Stimulated activated CD4-positive, alpha-beta T cell treated with anti-CD3 and anti-CD28 coated beads, Interleukin-1b, Interleukin-23, amount 100 ng/mL, for 1 hour (primary cell): ENCODE measurements around the gene DHRS13.

Experiments used
- DNase-seq, 2 donors: peaks; one replicate each; pipeline ENCODE4 v3.0.0-alpha.2; 2020; ENCODE audit warnings: low read depth in 2 of 2

Gene DHRS13, protein sequence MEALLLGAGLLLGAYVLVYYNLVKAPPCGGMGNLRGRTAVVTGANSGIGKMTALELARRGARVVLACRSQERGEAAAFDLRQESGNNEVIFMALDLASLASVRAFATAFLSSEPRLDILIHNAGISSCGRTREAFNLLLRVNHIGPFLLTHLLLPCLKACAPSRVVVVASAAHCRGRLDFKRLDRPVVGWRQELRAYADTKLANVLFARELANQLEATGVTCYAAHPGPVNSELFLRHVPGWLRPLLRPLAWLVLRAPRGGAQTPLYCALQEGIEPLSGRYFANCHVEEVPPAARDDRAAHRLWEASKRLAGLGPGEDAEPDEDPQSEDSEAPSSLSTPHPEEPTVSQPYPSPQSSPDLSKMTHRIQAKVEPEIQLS

DNA sequence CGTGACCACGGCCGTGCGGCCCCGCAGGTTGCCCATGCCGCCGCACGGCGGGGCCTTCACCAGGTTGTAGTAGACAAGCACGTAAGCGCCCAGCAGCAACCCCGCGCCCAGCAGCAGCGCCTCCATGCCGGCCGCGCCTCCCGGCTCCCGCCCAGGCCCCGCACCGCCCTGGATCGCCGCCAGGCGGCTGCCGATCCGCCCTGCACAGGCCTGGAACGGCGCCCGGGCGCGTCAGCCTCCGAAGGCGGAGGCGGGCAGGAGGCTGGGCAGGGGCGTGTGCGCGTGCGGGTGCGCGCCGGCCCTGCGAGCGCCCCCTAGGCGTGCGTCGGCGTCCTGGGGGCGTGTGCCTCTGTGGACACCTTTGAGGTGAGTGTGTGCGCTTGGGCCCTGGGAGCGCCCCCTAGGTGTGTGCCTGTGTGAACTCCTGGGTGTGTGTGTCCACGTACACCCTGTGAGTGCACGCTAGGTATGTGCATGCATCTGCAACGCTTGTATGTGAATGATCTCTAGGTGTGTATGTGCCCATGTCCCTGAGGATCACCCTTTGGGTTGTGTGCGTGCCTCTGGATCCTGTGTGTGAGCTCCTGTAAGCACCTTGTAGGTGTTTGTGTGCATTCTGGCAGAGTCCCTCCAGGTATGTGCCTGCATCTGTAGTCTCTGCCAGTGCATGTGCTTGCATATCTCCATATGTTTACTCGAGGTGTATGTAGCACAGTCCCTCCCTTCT is at the start of gene DHRS13:
DHRS13 (minus strand) TSS at position 261 of the 727 bp plus-strand sequence; CDS start at position 126, 135 bp downstream.
- peak; percentile 88 to 91 for DNase-seq

DNA sequence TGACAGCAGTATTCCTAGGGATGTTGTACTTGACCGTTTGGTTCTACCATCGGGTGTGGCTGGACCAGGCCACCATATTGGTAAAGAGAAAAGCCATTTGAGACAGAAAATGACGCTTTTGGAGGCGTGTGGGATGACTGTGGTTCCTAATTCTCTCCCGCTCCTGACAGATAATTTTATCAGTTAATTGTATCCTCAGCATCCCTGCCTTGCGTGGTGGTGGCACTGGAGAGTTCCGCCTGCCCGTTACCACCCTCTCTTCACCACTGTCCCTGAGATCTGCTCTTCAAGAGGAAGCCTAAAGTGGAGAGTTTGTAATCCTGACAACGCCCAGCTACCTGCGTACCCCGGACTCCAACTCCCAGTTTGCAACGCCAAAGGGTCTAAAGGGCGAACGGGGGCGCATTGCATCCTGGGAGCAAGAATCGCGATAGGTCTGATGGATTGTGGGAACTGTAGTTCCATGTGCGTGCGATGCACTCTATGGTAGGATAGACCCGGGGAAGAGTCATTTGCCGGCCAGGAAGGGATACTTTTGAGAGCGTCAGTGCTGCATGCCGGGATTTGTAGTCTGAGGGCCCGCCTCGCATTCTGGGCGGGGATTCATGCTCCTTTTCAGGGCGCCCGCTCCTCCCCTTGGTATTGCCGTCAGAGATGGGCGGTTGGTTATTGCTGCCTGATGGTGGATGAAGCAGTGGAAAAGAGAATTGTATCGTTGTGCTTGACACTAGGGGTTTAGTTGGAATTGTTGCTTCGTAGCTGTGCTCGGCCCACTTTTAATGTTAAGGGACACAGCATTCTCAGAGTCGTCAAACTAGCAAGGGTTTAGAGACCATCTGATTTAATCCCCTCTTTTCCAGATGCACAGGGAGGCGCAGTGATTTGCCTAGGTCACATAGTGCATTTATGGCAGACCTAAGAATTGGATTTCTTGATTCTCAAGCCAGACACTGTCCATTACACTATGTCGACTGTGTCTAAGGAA is 49.4 kb upstream of the DHRS13 start:
- peak; percentile 81 to 93 for DNase-seq

DNA sequence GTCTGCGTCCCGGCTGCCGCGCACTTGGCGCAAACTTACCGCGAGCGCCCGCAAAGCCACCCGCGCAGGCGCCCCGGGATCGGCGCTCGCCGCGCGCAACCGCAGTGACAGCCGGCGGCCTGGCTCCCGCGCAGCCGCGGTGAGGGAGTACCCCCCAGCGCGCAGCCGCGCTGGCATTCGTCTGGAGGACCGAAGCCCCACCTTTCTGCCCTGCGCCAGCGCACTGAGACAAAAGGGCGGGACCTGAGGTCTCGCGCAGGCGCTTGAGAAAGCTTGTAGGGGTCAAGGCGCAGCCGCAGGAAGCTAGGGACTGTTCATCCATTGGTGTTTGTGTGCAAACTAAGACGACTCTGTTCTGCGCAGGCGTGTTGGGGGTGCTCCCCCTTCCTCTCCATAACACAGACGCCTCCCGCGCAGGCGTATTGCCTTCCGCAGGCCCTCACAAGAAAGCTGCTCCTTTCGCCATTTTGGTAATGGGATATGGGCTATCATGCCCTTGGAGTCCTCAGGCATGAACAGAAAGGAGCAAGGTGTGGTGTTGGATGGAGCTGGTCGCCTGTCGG is 48.6 kb upstream of the DHRS13 start, which contains the start of gene PHF12:
PHF12 (minus strand) TSS at position 91 of the 563 bp plus-strand sequence. CDS start 558 bp downstream, outside the sequence.
- peak; percentile 94 to 100 for DNase-seq

DNA sequence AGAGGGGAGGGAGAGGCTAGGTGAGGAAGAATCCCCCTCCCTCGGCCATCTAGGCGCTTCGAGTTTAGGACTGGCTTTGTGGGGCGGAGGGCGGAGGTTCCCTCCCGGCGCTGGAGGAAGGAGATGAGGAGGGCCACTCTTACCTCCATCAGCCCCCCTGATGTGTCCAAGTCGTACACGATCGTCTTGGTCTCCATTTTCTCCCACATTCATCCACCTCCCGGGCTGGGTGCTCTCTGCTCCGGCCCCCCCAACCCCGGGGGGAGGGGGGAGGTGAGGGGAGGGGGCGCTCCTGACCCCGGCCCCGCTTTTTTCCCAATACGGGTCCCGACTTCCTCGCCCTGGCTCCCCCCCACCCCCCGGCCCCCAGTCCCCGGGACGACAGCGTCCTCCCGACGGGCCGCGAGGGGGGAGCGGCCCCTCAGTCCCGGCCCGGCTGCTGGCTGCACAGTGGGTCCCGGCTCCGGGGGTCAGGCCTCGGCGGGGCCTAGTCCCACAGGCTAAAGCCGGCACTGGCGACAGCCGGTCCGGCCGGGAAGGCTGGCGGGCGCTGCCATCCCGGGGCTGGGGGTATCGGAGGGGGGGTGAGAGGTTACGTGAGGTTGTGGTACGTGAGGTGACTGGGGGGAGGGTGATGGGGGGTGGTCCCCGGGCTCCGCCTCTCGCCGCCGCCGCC is 48.0 kb upstream of the DHRS13 start:
- DNase-seq, result no peak

DNA sequence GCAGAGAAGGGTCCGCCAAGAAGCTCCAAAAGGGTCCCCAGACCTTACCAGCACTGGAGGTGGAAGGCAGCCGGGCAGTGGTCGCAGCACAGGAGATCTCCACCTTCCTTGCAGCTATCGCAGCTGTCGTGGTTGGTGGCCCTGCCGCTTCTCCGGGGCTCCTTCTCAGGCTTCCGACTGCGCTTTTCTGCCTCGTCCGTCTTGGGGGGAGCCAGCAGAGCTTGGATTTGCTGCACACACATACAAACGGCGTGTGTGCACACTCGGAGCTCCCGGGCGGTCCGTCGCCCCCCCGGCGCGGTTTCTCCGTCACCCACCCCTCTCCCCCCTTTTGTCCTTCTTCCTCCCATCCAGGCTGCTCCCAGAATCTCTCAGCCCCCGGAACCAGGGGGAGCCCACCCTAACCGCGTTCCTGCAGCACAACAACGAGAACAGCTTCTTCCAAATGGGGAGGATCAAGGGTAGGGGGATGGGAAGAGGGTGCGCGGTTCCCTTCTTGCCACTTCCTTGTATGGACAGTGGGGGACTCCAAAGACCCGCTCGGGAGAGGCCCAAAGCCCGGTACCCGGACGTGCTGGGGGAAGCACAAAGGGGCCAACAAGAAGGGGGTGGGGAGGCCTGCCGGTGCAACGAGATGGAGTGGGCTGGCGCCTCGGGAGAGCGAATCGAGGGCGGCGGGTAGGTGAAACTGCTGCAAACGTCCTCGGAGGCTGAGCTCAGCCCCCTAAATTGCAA is 47.3 kb upstream of the DHRS13 start:
- DNase-seq, result peak in 1 of 2 donors; percentile 22

DNA sequence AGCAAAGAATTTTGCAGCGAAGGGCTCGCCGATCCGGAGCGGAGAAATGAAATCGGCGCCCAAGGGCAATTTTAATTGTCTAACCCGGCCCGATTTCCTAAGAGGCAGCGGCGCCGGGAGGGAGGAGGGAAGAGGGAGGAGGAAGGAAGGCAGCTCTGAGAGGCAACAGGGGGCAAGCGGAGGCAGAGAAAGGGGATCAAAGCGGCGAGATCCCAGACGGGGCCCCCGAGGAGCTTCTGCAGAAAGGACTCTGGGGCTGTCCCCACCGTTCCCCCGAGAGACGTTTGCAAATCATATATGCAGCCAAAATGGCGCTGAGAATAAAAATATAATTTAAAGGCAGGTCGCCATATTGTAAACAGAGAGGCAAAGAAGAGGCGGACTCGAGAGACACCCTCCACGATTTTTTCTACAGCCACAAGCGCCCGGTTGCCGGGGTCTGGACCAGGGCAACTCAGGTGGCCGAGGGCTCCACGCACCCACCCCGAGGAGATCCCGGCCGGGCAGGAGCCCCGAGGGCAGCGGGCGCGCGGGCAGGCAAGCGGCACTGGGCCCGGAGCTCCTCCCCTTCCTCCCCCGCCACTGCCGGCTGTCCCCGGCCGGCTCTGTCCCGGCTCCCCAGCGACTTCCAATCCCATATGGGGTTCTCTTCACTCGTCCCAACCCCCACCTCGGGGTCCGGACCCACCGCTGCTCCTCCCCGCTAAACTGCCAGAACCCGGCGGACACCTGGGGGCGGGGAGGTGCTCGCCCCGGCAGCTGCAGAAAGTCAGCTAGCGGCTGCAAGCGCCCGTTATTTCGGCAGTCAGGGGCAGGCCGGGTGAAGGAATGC is 46.5 kb upstream of the DHRS13 start:
- peak in 1 of 2 donors; percentile 33 for DNase-seq

DNA sequence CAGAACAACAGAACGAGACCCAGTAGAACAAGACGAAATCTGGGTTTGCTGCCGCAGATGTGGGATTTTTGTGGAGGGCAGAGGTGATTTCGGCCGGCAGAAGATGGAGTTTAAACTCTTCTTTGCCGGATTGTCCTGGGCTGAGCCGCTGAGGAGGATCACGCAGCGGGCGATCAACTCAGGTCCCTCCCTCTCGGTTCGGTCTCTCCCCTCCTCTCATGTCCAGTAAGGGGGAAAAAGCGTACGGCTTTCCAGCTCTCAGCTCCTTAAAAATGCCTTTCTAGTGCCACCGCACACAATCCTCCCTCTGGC is 46.0 kb upstream of the DHRS13 start:
- no peak for DNase-seq

DNA sequence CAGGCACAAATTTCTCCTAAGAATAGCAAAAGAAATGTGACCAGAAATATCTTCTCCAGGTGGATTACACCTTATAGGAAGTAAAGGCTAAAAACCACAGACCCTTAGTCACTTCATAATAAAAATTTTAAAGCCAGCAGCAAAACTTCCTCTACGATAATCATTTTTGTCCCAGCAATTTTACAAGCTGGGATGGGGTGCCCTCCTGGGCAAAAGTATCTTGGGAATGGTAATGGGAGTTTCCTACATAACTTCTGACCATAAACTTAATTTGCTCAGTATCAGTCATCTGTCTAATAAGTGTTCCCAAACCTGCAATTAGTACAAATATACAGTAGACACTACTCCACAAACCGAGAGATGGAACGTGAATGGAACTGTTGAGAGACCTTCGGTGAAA is 45.5 kb upstream of the DHRS13 start:
- DNase-seq, result no peak

DNA sequence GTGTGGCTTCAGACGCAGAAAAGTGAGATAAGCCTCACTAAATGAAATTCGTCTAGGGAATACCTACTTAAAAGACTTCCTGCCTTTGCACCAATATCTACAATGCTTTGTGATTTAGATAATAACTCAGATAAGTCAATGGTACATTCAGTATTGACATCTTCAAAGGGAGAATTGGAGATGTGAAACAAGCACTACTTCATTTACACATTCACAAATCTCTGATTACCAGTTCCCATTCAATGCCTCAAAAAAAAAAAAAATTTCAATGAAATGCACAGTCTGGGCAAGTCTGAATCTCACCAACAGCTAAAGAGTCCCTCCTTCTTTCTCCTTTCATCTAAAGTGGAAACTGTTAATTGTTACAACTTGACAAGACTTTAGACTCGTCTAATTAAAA is 44.8 kb upstream of the DHRS13 start:
- DNase-seq, result no peak

DNA sequence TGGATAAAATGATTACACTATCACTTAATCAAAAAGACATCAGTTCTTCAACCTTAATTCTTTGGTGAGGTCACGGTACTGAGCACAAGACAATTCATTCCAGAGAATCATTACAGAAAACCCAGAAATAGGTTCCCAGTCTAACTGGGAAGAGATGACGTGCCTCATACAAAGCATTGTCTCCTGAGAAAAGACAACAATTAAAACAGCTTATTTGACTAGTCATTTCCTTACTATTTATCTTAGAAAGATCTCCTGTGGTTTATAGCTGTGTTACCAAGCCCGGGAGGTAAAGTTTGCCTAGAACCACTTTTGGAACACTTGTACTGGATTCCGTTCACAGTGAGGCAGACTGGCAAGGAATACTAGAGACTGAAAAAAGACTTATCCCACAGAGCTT is 43.4 kb upstream of the DHRS13 start:
- no peak for DNase-seq

DNA sequence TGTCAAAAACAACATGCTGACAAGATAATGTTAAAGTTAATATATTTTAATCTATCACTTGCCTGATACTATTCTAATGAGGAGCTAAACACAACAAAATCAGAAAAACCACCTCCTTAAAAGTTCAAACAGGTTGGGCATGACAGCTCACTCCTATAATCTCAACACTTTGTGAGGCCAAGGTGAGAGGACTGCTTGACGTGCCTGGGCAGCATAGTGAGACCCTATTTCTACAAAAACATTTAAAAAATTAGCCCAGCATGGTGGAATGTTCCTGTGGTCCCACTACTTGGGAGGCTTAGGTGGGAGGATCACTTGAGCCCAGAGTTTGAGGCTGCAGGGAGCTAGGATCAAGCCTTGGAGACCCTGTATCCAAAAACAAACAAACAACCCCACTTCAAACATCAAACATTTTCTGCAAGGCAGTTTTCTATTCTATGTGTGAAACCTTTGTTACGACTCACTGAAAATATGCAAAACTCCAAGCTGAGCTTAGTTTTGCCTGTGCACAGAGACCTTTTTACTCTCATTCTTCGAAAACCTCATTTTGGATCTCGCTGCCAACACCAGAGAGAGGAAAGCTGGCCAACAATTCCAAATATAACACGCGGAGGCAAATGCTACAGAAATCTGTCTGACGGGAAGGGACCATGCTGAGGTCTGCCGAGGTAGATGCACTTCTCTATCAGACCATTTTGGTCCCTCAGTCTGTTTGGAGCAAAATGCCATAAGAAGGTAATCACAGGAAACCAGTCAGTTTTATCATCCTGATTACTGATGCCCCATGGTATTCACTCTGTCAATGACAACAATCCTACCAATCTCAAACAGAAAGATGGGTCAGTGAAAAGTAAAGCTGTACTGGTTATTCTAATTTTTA is 42.2 kb upstream of the DHRS13 start:
- no peak for DNase-seq

DNA sequence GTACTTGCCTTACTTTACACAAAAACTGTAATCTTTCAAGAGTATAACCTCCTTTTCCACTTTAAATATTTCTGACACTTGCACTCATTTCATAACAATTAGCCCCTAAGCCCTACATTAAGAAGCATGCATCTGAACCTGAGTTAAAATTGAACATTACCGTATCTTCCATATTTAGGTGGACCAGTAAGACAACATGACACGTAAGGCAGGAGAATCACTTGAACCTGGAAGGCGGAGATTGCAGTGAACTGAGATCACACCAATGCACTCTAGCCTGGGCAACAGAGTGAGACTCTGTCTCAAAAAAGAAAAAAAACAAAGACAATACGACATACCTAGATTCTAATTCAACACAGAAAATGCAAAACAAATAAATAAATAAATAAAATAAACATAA is 41.5 kb upstream of the DHRS13 start:
- no peak for DNase-seq

DNA sequence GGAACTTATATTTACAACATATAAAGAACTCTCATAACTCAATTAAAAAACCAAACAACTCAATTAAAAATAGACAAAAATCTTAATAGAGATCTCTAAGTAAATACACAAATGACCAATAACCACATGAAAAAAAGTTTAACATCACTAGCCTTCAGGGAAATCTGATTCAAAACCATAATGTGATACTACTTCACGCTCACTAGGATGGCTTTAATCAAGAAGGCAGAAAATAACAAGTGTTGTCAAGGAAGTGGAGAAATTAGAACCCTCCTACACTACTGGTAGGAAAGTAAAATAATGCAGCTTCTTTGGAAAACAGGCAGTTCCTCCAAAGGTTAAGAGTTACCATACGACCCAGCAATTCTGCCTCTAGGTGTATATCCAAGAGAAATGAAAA is 40.0 kb upstream of the DHRS13 start:
- DNase-seq, result no peak

DNA sequence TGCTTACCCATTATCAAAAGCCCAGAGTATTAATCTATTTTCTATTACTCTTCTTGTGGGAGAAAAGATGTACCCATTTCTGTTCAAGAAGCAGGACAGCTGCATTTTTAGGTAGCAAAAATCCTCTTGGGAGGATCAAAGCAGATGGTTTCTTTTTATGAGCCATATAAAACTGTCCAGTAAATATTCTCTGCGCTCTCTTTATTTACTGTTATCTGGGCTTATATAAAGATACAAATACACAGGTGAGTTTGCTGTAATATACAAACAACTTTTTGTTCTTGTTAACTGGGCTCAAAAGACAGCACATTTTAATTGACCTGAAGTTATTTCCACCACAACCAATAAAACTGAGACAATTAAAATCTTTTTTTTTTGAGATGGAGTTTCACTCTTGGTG is 38.4 kb upstream of the DHRS13 start:
- no peak for DNase-seq

DNA sequence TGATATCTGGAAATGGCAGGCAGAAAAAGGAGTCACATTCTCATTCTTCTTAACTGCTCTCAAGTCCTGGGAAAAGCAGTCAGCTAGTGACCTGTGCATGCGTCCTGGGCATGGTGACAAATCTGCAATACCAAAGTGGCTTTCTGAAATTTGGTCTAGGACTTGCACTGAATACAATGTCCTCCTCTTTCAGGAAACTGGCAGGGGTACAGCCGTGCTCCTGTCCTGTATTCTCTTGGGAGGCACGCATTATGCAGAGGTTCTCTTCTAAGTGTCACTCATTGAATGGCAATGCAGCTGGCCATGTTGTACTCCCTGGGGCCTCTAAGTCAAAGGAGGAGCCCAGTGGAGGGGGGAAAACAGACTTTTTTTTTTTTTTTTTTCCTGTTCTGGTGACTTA is 37.8 kb upstream of the DHRS13 start:
- DNase-seq, result no peak

DNA sequence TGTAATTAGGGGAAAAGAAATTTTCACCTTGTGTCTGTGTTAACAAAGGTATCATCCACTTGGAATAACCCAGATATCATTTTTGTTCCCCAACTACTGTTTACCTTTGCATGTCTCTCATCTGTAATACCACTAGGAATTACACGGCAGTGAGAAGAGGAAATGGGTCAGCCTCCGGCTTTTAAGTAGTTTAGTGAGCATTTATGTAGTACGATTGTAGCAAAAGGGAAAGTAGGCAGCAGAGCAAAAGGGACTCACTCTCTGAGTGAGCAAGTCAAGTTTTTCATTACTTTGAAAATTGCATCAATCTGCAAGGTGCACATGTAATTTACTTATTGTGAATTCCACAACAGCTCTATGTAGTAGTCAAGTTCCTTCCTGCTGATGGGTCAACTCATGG is 37.3 kb upstream of the DHRS13 start:
- DNase-seq, result no peak

DNA sequence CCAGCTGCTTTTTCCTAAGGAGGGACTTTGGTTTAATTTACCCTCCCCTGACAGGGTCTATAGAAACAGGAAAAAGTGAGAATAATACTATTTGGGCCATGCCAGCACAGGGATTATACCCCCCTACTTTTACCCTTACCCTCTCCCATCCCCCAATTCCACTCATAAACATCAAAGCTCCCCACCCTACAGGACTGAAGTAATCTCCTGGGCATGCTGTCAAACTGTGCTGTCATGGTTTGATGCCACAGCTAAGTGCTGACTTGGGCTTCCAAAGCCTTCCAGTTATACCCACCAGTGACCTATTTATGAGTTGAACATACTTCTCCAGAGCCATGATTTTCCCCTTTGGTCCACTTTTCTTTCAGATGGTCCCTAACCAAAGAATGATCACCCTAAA is 35.7 kb upstream of the DHRS13 start:
- DNase-seq, result no peak

DNA sequence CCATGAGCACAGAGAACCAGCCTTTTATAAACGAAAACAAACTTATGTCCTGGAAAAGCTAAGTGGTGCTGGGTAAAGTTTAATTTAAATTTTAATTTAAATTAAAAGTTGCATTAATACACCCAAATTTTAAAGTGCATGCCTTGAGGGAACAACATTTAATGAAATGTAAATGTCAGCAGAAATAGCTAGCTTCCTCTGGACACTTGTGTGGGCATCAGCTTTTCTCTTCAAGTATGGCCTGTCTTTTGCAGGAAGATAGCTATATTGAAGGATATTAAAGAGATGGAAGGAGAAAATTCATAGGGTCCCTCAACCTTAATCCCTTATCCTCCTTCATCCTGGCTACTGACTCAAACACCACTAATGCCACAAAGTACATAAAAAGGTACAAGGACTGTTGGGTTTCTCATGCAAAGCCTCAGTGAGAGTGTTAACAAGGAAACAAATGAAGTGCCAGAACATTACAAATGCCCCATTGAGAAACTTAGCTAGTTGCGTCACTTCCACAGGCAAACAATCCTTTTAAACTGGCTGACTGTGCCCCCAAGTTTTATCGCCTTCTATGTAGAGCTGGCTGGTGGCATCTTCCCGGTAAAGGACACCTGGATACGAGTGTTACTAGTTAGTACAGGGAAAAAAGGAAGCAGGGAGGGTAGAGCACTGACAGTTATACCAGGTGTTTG is 34.3 kb upstream of the DHRS13 start:
- no peak for DNase-seq
